IMR-90 (cell line): Measurements from ENCODE around the gene ANO2. TPM values are rescaled to one million over a fixed set of nuclear protein-coding genes. Genes with fewer than 3 reads are reported as not detected.

Experiments used
- ATAC-seq: fragments of 200-7000 bp; cut with Tn5 transposase; 2 replicates; pipeline ENCODE4 v1.9.1; 2020; ENCODE audit warnings: low read depth, mild to moderate bottlenecking, moderate library complexity
- BruUV-seq: library from RNA; stranded (reverse); fragments of 400-500 nt; replicated peaks from 2 replicates; lab custom pipeline; 2021; lab: Mats Ljungman, UMichigan
- CTCF ChIA-PET: fragments of 300-600 bp; formaldehyde crosslinking; extraction: SDS; loops from one replicate; lab custom pipeline; 2021; ENCODE audit warnings: antibody characterized with exemption; lab: Yijun Ruan, JAX
- POLR2A ChIA-PET: fragments of 300-600 bp; sonication (Branson Sonifier 250); formaldehyde crosslinking; loops from one replicate; lab custom pipeline; 2022; ENCODE audit warnings: antibody characterized with exemption; ENCODE audit not compliant: unreplicated experiment; lab: Charles Lee
- DNase-seq: peaks from one replicate; pipeline ENCODE4 v3.0.0; 2013
- H2AFZ ChIP-seq: replicated peaks from 2 replicates; pipeline ENCODE3; 2013; ENCODE audit warnings: low read length, mild to moderate bottlenecking; ENCODE audit not compliant: poor library complexity
- H2AK5ac ChIP-seq: 2 replicates; pipeline ENCODE4 v1.6.1; 2013; ENCODE audit warnings: low read depth, low read length, inconsistent platforms
- H2AK9ac ChIP-seq: replicated peaks from 2 replicates; pipeline ENCODE3; 2013; ENCODE audit warnings: mild to moderate bottlenecking, low read depth, low read length, moderate library complexity; ENCODE audit not compliant: poor library complexity
- H2BK120ac ChIP-seq: 2 replicates; pipeline ENCODE4 v1.6.1; 2013; ENCODE audit warnings: low read depth, low read length, inconsistent platforms
- H2BK15ac ChIP-seq: 3 replicates; pipeline ENCODE4 v1.6.1; 2013; ENCODE audit warnings: low read depth, low read length, inconsistent platforms
- H2BK20ac ChIP-seq: 2 replicates; pipeline ENCODE4 v1.6.1; 2013; ENCODE audit warnings: low read depth, mild to moderate bottlenecking, inconsistent platforms, low read length, moderate library complexity
- H2BK5ac ChIP-seq: 2 replicates; pipeline ENCODE4 v1.6.1; 2013; ENCODE audit warnings: mild to moderate bottlenecking, low read depth, low read length, inconsistent platforms; ENCODE audit not compliant: poor library complexity, severe bottlenecking
- H3K14ac ChIP-seq: replicated peaks from 2 replicates; pipeline ENCODE4 v1.6.1; 2013; ENCODE audit warnings: low read depth, low read length, inconsistent platforms
- H3K18ac ChIP-seq: 2 replicates; pipeline ENCODE4 v1.6.1; 2013; ENCODE audit warnings: low read depth, low read length, control low read depth
- H3K23ac ChIP-seq: 2 replicates; pipeline ENCODE4 v1.6.1; 2013; ENCODE audit warnings: low read depth, low read length, inconsistent platforms
- H3K27ac ChIP-seq: 2 replicates; pipeline ENCODE4 v1.5.1; 2013; ENCODE audit warnings: mild to moderate bottlenecking, control low read depth, low read length; ENCODE audit not compliant: insufficient read depth
- H3K27me3 ChIP-seq: 2 replicates; pipeline ENCODE4 v1.6.1; 2013; ENCODE audit warnings: low read length; ENCODE audit not compliant: control insufficient read depth, insufficient read depth
- H3K36me3 ChIP-seq: 2 replicates; pipeline ENCODE4 v1.6.1; 2013; ENCODE audit warnings: low read length, mixed read lengths; ENCODE audit not compliant: control insufficient read depth, insufficient read depth
- H3K4ac ChIP-seq: 2 replicates; pipeline ENCODE4 v1.6.1; 2013; ENCODE audit warnings: low read depth, low read length, inconsistent platforms
- H3K4me1 ChIP-seq: 2 replicates; pipeline ENCODE4 v1.6.1; 2013; ENCODE audit warnings: low read length, mixed read lengths; ENCODE audit not compliant: control insufficient read depth, insufficient read depth
- H3K4me2 ChIP-seq: 2 replicates; pipeline ENCODE4 v1.6.1; 2013; ENCODE audit warnings: low read depth, mild to moderate bottlenecking, control low read depth, low read length, moderate library complexity
- H3K4me3 ChIP-seq: 2 replicates; pipeline ENCODE4 v1.5.1; 2013; ENCODE audit warnings: low read depth, mild to moderate bottlenecking, control low read depth, low read length, moderate library complexity; ENCODE audit not compliant: insufficient read depth
- H3K56ac ChIP-seq: 2 replicates; pipeline ENCODE4 v1.6.1; 2013; ENCODE audit warnings: low read length, inconsistent platforms; ENCODE audit not compliant: insufficient read depth; ENCODE audit errors: extremely low read depth
- H3K79me1 ChIP-seq, 2 experiments: 2 replicates each; pipeline ENCODE4 v1.6.1; 2013; ENCODE audit warnings: low read length in 2 of 2, inconsistent platforms in 1 of 2, low read depth in 1 of 2
- H3K9ac ChIP-seq: 2 replicates; pipeline ENCODE4 v1.6.1; 2013; ENCODE audit warnings: low read depth, low read length, control low read depth
- H3K9me1 ChIP-seq: 2 replicates; pipeline ENCODE4 v1.6.1; 2013; ENCODE audit warnings: low read length, inconsistent platforms; ENCODE audit not compliant: insufficient read depth
- H3K9me3 ChIP-seq: 2 replicates; pipeline ENCODE4 v1.6.1; 2013; ENCODE audit warnings: low read length; ENCODE audit not compliant: control insufficient read depth, insufficient read depth
- H4K20me1 ChIP-seq: 2 replicates; pipeline ENCODE4 v1.6.1; 2013; ENCODE audit warnings: low read length, inconsistent platforms; ENCODE audit not compliant: insufficient read depth
- H4K5ac ChIP-seq: 2 replicates; pipeline ENCODE4 v1.6.1; 2013; ENCODE audit warnings: mild to moderate bottlenecking, low read depth, low read length, control low read depth
- H4K8ac ChIP-seq, 2 experiments: 2 replicates each; pipeline ENCODE4 v1.6.1; 2013; ENCODE audit warnings: low read depth in 2 of 2, low read length in 2 of 2, control low read depth in 1 of 2, inconsistent platforms in 1 of 2
- H4K91ac ChIP-seq: 2 replicates; pipeline ENCODE4 v1.6.1; 2013; ENCODE audit warnings: low read depth, low read length, inconsistent platforms; ENCODE audit not compliant: insufficient read depth
- BHLHE40 ChIP-seq: fragments of 150-350 bp; IDR thresholded peaks from 2 replicates; pipeline ENCODE4 v1.6.1; 2016; ENCODE audit warnings: mild to moderate bottlenecking, low read depth, low read length
- CEBPB ChIP-seq: IDR thresholded peaks from 2 replicates; pipeline ENCODE4 v1.6.1; 2012; ENCODE audit warnings: low read depth, low read length, improper control_type of control experiment
- CHD1 ChIP-seq: IDR thresholded peaks from 2 replicates; pipeline ENCODE4 v1.6.1; 2012; ENCODE audit warnings: low read depth, low read length, improper control_type of control experiment
- CTCF ChIP-seq: conservative IDR thresholded peaks from 2 replicates; pipeline ENCODE4 v1.5.1; 2012; ENCODE audit warnings: mild to moderate bottlenecking, low read depth, low read length, improper control_type of control experiment
- ELK1 ChIP-seq: fragments of 150-350 bp; IDR thresholded peaks from 2 replicates; pipeline ENCODE4 v1.6.1; 2016; ENCODE audit warnings: low read depth, mild to moderate bottlenecking, low read length, moderate library complexity, borderline replicate concordance
- MAFK ChIP-seq: IDR thresholded peaks from 2 replicates; pipeline ENCODE4 v1.6.1; 2012; ENCODE audit warnings: low read depth, low read length, improper control_type of control experiment
- MAZ ChIP-seq: IDR thresholded peaks from 2 replicates; pipeline ENCODE4 v1.6.1; 2012; ENCODE audit warnings: low read depth, mild to moderate bottlenecking, low read length, improper control_type of control experiment, moderate library complexity, borderline replicate concordance
- MXI1 ChIP-seq: IDR thresholded peaks from 2 replicates; pipeline ENCODE4 v1.6.1; 2012; ENCODE audit warnings: low read depth, mild to moderate bottlenecking, low read length, moderate library complexity, borderline replicate concordance
- NFE2L2 ChIP-seq: fragments of 150-350 bp; IDR thresholded peaks from 2 replicates; pipeline ENCODE4 v1.6.1; 2016; ENCODE audit warnings: low read depth, mild to moderate bottlenecking, low read length
- POLR2A ChIP-seq: IDR thresholded peaks from 2 replicates; pipeline ENCODE4 v1.6.1; 2012; ENCODE audit warnings: mild to moderate bottlenecking, low read depth, low read length
- RAD21 ChIP-seq: IDR thresholded peaks from 2 replicates; pipeline ENCODE4 v1.6.1; 2012; ENCODE audit warnings: low read length, improper control_type of control experiment
- RCOR1 ChIP-seq: IDR thresholded peaks from 2 replicates; pipeline ENCODE4 v1.6.1; 2012; ENCODE audit warnings: mild to moderate bottlenecking, low read length, improper control_type of control experiment; ENCODE audit not compliant: insufficient replicate concordance
- RFX5 ChIP-seq: IDR thresholded peaks from 2 replicates; pipeline ENCODE4 v1.8.0; 2012; ENCODE audit warnings: low read depth, mild to moderate bottlenecking, low read length, moderate library complexity
- SMC3 ChIP-seq: fragments of 150-350 bp; IDR thresholded peaks from 2 replicates; pipeline ENCODE4 v1.6.1; 2016; ENCODE audit warnings: low read depth, mild to moderate bottlenecking, antibody characterized with exemption, low read length, moderate library complexity
- USF2 ChIP-seq: fragments of 150-350 bp; IDR thresholded peaks from 2 replicates; pipeline ENCODE4 v1.6.1; 2017; ENCODE audit warnings: mild to moderate bottlenecking, antibody characterized with exemption, low read length, low read depth
- WGBS, 2 experiments: methylation state at CpG; one replicate each; pipeline versions ENCODE4 v1.1.5 to v1.1.7; 2013; ENCODE audit warnings: missing lambda C conversion rate in 2 of 2; ENCODE audit not compliant: insufficient read length in 1 of 2; ENCODE audit errors: extremely low coverage in 2 of 2; 5-methylcytosine and 5-hydroxymethylcytosine counted together
- dilution Hi-C: fragments of 300-500 bp; cut with HindIII; formaldehyde crosslinking; loops from one replicate; pipeline ENCODE4 v1.14.3; 2018; ENCODE audit warnings: low sequenced_read_pairs; ENCODE audit not compliant: unreplicated experiment
- in situ Hi-C: fragments of 300-500 bp; cut with MboI; formaldehyde crosslinking; loops from 3 replicates; pipeline ENCODE4 v1.14.3; 2019; ENCODE audit warnings: low sequenced_read_pairs, inconsistent platforms, mixed read lengths
- intact Hi-C: fragments of 100-400 bp; cut with micrococcal nuclease; formaldehyde crosslinking; loops from 2 replicates; pipeline ENCODE4 v1.10.0; 2022
- polyA plus RNA-seq, 3 experiments: library from polyadenylated mRNA; depleted of rRNA; stranded (reverse); fragments of >200 nt; gene quantifications; 2 replicates each; pipeline ENCODE4 v1.2.3, GENCODE V29; 2012; ENCODE audit warnings: low replicate concordance in 1 of 3
- total RNA-seq: library from RNA; depleted of rRNA; stranded (reverse); fragments of >200 nt; gene quantifications from 2 replicates; pipeline ENCODE4 v1.2.3, GENCODE V29; 2012

The ANO2 gene
- total and polyA plus RNA-seq, 2 of the 4 experiments (the other 2 are of a cell fraction), result 0.22 TPM; not detected in 1

GRCh38 chr12:5739917-5740316, 205.1 kb downstream of the ANO2 start:
- no peaks in the 10 kb centered on the region for H4K20me1 ChIP-seq
- no peak overlapping the region for H2AK9ac ChIP-seq
- H2AFZ ChIP-seq, result no peak overlapping the region
- no peak overlapping the region for H4K91ac ChIP-seq
- POLR2A ChIA-PET, result no interaction called here
- BruUV-seq, result no TSS peak
- no peak overlapping the region for H3K4ac ChIP-seq
- no peak overlapping the region for H3K56ac ChIP-seq
- in situ Hi-C loops (no loop called here), intact Hi-C loops (no loop called here), dilution Hi-C loops (no loop called here)
- H2BK120ac ChIP-seq, result no peak overlapping the region
- H3K4me2 ChIP-seq, result no peak overlapping the region
- H3K9me3 ChIP-seq, result no peaks in the 10 kb centered on the region
- DNase-seq, result no peak
- no peak overlapping the region for H3K9ac ChIP-seq
- WGBS, 2 experiments, result no CpG with 5 or more reads among the region's 5 CpGs
- no peak overlapping the region for H4K5ac ChIP-seq
- no peak for ATAC-seq
- CTCF ChIA-PET, result no interaction called here
- H3K18ac ChIP-seq, result no peak overlapping the region
- H3K23ac ChIP-seq, result no peak overlapping the region
- peaks cover 37% of the 10 kb centered on the region for H3K27me3 ChIP-seq
- no peak overlapping the region for H2AK5ac ChIP-seq
- no peak overlapping the region for H4K8ac ChIP-seq
- TF ChIP-seq POLR2A, result no peak
- TF ChIP-seq SMC3, result no peak
- no peak for TF ChIP-seq RFX5
- no peak for TF ChIP-seq CHD1
- TF ChIP-seq RCOR1, result no peak
- TF ChIP-seq MAZ, result no peak
- TF ChIP-seq RAD21, result no peak
- TF ChIP-seq USF2, result no peak
- no peak for TF ChIP-seq ELK1
- no peak for TF ChIP-seq CTCF
- no peak for TF ChIP-seq BHLHE40
- no peak for TF ChIP-seq MXI1
- TF ChIP-seq NFE2L2, result no peak
- no peak for TF ChIP-seq CEBPB
- no peak for TF ChIP-seq MAFK
- H2BK15ac ChIP-seq, result no peak overlapping the region
- no peaks in the 10 kb centered on the region for H3K79me1 ChIP-seq
- no peak overlapping the region for H2BK20ac ChIP-seq
- no peaks in the 10 kb centered on the region for H3K9me1 ChIP-seq
- no peaks in the 10 kb centered on the region for H3K4me1 ChIP-seq
- H3K4me3 ChIP-seq, result no peak overlapping the region
- H2BK5ac ChIP-seq, result no peak overlapping the region
- no peak overlapping the region for H3K27ac ChIP-seq
- H3K36me3 ChIP-seq, result no peaks in the 10 kb centered on the region
- no peak overlapping the region for H3K14ac ChIP-seq
